SK-MEL-5 (cell line): ENCODE results near the gene TNNT3. TPM values are rescaled to one million over a fixed set of nuclear protein-coding genes. Genes with fewer than 3 reads are reported as not detected.

Experiments
- DNase-seq: peaks from one replicate; pipeline ENCODE4 v3.0.0-alpha.2; 2016; ENCODE audit warnings: low read depth, low spot score
- in situ Hi-C: cut with HindIII; loops from 2 replicates; pipeline ENCODE4 v1.10.0; 2016; ENCODE audit warnings: low sequenced_read_pairs, high pct_unique_total_duplicates, low pct_unique_long_range_greater_than_20kb
- total RNA-seq: library from RNA; depleted of rRNA; stranded (reverse); fragments of >200 nt; shearing (Covaris generic); gene quantifications from 2 replicates; pipeline ENCODE4 v1.2.3, GENCODE V29; 2014

Gene TNNT3
- total RNA-seq, 1 experiment from 2014 or later = not detected

- DNase-seq = no peak
- in situ Hi-C loops = no loop called here
These were observed 27.7 kb upstream of the TNNT3 start, which contains the start of gene PRR33 for GRCh38 chr11:1891831-1892115. TSS of gene PRR33 (minus strand) at chr11:1891895. CDS start at chr11:1890584, 1,311 bp downstream.

DNA sequence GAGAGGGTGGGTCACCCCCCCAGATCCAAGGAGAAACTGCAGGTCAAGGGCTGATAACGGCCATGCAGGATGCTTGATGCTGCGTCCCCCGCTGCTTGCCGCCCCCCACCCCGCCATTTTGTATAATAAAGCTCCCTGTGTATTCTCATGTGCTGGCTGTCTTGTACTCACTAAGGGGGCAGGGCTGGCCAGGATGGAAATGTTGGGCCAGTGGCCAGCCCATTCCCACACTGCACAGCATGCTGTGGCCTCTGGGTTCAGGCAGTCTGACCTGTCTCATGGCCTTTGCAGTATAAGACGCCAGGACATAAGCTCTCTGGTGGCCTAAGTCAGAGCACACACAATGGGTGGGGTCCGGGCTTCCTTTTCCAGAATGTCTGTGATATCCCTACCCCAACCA lies 27.4 kb upstream of the TNNT3 start:
- in situ Hi-C loops = no loop called here
- DNase-seq = no peak

DNA sequence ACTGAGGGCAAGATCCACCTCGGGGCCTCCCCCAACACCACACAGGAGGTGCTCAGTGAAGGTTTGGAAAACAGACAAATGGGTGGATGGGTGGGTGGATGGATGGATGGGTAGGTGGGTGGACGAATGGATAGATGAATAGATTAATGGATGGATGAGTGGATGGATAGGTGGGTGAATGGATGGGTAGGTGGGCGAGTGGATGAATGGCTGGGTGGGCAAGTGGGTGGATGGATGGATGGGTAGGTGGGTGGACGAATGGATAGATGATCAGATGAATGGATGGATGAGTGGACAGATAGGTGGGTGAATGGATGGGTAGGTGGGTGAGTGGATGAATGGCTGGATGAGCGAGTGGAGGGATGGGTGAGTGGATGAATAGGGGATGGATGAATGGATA lies 26.9 kb upstream of the TNNT3 start:
- in situ Hi-C loops = no loop called here
- DNase-seq = no peak

DNA sequence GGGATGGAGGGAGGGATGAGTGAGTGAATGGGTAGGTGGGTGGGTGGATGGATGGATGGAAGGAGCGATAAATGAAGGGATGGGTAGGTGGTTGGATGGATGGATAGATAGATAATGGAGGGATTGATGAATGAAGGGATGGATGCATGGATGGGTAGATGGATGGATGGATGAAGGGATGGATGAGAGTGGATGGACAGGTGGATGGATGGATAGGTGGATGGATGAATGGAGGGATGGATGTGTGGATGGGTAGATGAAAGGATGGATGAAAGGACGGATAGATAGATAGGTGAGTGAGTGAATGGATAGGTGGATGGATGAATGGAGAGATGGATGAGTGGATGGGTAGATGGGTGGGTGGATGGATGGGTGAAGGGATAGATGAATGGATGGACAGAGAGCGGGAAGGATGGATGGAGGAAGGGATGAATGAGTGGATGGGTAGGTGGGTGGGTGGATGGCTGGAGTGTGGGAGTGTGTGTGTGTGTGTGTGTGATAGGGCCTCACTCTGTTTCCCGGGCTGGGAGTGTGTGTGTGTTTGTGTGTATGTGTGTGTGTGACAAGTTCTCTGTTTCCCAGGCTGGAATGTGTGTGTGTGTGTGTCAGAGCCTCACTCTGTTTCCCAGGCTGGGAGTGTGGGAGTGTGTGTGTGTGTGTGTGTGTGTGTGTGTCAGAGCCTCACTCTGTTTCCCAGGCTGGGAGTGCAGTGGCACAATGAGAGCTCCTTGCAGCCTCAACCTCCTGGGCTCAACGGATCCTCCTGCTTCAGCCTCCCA lies 25.7 kb upstream of the TNNT3 start:
- in situ Hi-C loops = no loop called here

DNA sequence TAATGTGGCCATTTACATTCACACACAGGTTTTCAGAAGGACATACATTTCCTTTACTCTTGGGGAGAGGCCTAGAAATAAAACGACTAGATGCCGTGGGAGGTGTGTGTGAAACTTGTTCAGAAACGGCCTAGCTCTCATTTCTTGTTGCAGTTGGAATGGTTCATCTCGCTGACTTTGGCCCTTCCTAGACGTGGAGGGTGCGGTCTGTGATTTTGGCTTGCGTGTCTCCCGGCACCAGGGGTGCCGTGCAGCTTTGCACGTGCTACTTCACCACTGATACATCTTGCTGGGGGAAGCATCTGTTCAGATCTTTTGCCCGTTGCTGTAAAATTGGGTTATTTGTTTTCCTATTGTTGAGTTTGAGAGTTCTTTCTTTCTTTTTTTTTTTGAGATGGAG lies 24.7 kb upstream of the TNNT3 start:
- in situ Hi-C loops = no loop called here
- DNase-seq = no peak

More for the DNA sequence above, 25.7 kb upstream of the TNNT3 start:
- no peak for DNase-seq

GRCh38 chr11:1896468-1896867 lies 23.0 kb upstream of the TNNT3 start:
- DNase-seq = no peak
- in situ Hi-C loops = no loop called here

DNA sequence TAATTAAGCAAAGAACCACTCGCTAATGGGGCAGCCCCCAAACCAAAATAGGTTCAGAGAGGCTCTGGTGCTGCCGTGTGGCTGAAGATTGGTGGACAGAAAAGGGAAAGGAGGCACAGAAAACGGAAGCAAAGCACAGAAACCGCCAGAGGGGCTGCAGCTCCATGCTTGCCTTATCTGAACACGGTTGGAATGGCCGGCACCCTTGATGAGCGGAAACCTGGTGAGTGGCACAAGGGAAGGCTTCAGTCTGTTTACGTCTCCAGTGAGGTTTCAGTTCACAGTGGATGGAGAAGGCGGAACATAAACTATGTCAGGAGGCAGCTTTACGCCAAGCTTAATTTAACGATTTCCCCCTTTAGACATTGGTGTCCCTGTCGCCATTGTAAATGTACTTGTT lies 22.6 kb upstream of the TNNT3 start:
- DNase-seq = no peak
- in situ Hi-C loops = no loop called here

DNA sequence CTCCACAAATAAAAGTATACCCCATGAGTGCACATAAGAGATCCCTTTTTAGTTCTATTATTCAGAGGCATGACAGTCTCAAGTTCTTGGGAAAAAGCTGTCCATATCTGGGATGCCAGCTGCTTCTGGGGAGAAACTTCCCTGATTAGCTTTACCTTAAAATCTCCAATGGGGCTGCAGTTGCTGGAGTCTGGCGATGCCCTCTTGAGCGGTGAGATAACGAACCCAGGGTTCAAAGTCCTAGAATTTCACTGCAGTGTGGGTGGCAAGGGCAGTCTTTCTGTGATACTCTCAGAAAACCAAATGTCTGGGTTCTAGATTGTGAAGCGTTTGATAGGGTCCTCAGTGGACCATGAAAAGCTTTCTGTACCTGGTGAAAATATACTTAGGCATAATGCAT lies 20.4 kb upstream of the TNNT3 start:
- in situ Hi-C loops = no loop called here
- DNase-seq = no peak

GRCh38 chr11:1899686-1900085 lies 19.8 kb upstream of the TNNT3 start:
- no peak for DNase-seq
- in situ Hi-C loops = no loop called here

GRCh38 chr11:1906181-1906580 lies 13.3 kb upstream of the TNNT3 start:
- in situ Hi-C loops = no loop called here
- DNase-seq = no peak

- no peak for DNase-seq
- in situ Hi-C loops = no loop called here
These were observed 12.7 kb upstream of the TNNT3 start for GRCh38 chr11:1906611-1907423.

GRCh38 chr11:1908618-1909017 lies 10.9 kb upstream of the TNNT3 start:
- no peak for DNase-seq
- in situ Hi-C loops = no loop called here

DNA sequence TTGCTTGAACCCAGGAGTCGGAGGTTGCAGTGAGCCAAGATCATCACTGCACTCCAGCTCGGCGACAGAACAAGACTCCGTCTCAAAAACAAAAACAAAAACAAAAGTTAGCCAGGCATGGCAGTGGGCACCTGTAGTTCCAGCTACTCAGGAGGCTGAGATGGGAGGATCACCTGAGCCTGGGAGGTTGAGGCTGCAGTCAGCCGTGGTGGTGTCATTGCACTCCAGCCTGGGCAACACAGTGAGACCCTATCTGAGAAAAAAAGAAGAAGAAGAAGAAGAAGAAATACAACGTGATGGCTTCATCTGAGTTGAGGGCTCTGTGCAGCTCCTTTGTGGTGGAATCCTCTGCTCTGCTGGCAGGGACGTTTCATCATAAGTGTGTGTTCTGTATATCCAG lies 10.0 kb upstream of the TNNT3 start:
- no peak for DNase-seq
- in situ Hi-C loops = no loop called here

DNA sequence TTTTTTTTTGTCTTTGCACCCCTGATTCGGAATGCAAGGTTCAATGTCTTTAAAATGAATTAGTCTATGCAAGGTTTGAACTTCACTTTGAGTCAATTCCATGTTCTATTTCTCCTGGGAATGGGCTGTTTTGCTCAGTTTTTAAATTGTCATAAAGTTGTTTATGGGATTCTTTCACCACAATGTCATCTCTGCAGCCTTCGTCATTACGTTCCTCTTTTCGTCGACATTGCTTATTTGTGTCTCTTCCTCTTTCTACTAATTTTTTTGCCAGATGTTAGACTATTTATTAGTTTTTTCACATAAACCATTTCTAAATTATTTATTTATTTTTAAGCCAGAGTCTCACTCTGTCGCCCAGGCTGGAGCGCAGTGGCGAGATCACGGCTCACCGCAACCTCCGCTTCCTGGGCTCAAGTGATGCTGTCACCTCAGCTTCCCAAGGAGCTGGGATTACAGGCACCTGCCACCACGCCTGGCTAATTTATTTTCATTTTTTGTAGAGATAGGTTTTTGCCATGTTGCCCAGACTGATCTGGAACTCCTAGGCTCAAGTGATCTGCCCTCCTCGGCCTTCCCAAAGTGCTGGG lies 7.1 kb upstream of the TNNT3 start:
- no peak for DNase-seq
- in situ Hi-C loops = no loop called here

GRCh38 chr11:1913271-1914060 lies 6.0 kb upstream of the TNNT3 start:
- in situ Hi-C loops = no loop called here

GRCh38 chr11:1915795-1916131 lies 3.7 kb upstream of the TNNT3 start:
- in situ Hi-C loops = no loop called here

More at GRCh38 chr11:1913271-1914060, 6.0 kb upstream of the TNNT3 start:
- no peak for DNase-seq

DNA sequence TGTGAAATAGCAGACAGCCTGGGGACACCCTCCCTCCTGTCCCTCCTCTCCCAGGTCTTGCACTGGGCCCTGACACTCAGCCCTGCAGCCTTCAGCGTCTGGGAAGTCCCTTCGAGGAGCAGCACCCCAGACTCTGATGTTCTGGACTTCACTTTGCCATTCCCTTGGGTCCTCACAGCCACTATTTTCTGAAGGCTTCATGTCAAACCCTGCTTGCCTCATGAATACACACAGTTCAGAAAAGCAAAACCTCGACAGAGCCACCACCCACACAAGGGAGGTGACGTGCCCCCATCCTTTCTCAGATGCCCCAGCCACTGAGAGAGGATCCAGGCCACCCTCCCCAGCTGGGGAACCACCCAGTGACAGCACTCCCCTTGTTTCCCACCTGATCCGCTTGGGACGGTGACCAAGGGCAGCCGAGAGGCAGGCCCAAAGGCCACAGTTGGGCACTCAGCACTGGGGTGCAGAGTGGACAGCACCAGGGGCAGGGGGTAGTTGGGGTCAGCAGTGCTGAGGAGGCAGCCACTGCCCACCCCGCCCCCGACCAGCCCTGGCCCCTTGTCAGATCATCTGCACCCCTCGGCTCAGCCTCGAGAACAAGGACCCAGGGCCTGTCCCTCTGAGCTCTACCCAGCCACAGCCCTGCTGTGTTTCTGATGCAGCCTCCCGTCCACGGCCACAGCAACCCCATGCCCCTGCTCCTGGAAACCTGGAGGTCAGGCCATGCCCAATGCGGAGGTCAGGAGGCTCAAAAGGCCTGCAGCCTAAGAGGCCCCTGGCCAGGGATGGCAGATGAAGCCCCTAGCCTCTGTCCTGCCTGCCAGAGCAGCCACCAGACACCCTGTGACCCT lies 3.1 kb upstream of the TNNT3 start:
- in situ Hi-C loops = no loop called here
- no peak for DNase-seq

More at GRCh38 chr11:1915795-1916131, 3.7 kb upstream of the TNNT3 start:
- DNase-seq = no peak
